ENCODE measurements around the gene HELB. TPM values are rescaled to one million over a fixed set of nuclear protein-coding genes. Genes with fewer than 3 reads are reported as not detected.

HELB gene
- total RNA-seq, 1 donor from 2014 or later, result 4.1 TPM

- no peaks in the 10 kb centered on the region for H3K27me3 Mint-ChIP-seq (ENCODE audit: low read depth, unreplicated experiment)
- Histone ChIP-seq H4K20me1 (ENCODE audit: insufficient read depth, low read length) (no peaks in the 10 kb centered on the region), H2AFZ (ENCODE audit: low read depth, low read length) (no peak overlapping the region), H3K9me3 (ENCODE audit: insufficient read depth, low read depth, low read length) (no peaks in the 10 kb centered on the region), H3K27ac (ENCODE audit: low read depth, low read length) (no peak overlapping the region), H3K27me3 (ENCODE audit: insufficient read depth, low read length) (no peaks in the 10 kb centered on the region), H3K4me2 (ENCODE audit: low read length) (no peak overlapping the region), H3K4me3 (ENCODE audit: insufficient read depth, low read depth, low read length) (no peak overlapping the region), H3K9ac (ENCODE audit: low read length) (no peak overlapping the region), H3K36me3 (ENCODE audit: insufficient read depth, low read length) (no peaks in the 10 kb centered on the region), H3K4me1 (ENCODE audit: insufficient read depth, low read length) (no peaks in the 10 kb centered on the region), H3K79me2 (ENCODE audit: insufficient read depth, low read length) (no peaks in the 10 kb centered on the region)
- H3K36me3 Mint-ChIP-seq (ENCODE audit: low read depth, unreplicated experiment), result peaks cover 5% of the 10 kb centered on the region
- no peaks in the 10 kb centered on the region for H3K4me1 Mint-ChIP-seq (ENCODE audit: low read depth, unreplicated experiment)
- TF ChIP-seq EZH2 (IDR thresholded peaks at IDR 0.05; ENCODE audit: insufficient read depth, low read length), result no peak
- TF ChIP-seq, protein P1, sequence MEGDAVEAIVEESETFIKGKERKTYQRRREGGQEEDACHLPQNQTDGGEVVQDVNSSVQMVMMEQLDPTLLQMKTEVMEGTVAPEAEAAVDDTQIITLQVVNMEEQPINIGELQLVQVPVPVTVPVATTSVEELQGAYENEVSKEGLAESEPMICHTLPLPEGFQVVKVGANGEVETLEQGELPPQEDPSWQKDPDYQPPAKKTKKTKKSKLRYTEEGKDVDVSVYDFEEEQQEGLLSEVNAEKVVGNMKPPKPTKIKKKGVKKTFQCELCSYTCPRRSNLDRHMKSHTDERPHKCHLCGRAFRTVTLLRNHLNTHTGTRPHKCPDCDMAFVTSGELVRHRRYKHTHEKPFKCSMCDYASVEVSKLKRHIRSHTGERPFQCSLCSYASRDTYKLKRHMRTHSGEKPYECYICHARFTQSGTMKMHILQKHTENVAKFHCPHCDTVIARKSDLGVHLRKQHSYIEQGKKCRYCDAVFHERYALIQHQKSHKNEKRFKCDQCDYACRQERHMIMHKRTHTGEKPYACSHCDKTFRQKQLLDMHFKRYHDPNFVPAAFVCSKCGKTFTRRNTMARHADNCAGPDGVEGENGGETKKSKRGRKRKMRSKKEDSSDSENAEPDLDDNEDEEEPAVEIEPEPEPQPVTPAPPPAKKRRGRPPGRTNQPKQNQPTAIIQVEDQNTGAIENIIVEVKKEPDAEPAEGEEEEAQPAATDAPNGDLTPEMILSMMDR (IDR thresholded peaks at IDR 0.05; ENCODE audit: insufficient read depth, low read depth, low read length), result no peak
- no peak for FAIRE-seq
- H3K9me3 Mint-ChIP-seq (ENCODE audit: unreplicated experiment), result no peaks in the 10 kb centered on the region
- H3K4me3 Mint-ChIP-seq (ENCODE audit: unreplicated experiment), result no peak overlapping the region
- no peak for DNase-seq (ENCODE audit: low read depth)
- H3K27ac Mint-ChIP-seq (ENCODE audit: unreplicated experiment), result no peak overlapping the region
Measured at GRCh38 chr12:66314278-66314677, 12.0 kb downstream of the HELB start.

GRCh38 chr12:66319266-66319954 is 17.1 kb downstream of the HELB start:
- Histone ChIP-seq H3K36me3 (ENCODE audit: insufficient read depth, low read length) (no peaks in the 10 kb centered on the region), H3K27ac (ENCODE audit: low read depth, low read length) (no peak overlapping the region), H3K9me3 (ENCODE audit: insufficient read depth, low read depth, low read length) (no peaks in the 10 kb centered on the region), H3K9ac (ENCODE audit: low read length) (no peak overlapping the region), H3K4me3 (ENCODE audit: insufficient read depth, low read depth, low read length) (no peak overlapping the region), H3K27me3 (ENCODE audit: insufficient read depth, low read length) (no peaks in the 10 kb centered on the region), H3K4me1 (ENCODE audit: insufficient read depth, low read length) (no peaks in the 10 kb centered on the region), H4K20me1 (ENCODE audit: insufficient read depth, low read length) (no peaks in the 10 kb centered on the region), H3K79me2 (ENCODE audit: insufficient read depth, low read length) (no peaks in the 10 kb centered on the region), H3K4me2 (ENCODE audit: low read length) (no peak overlapping the region), H2AFZ (ENCODE audit: low read depth, low read length) (no peak overlapping the region)
- H3K27me3 Mint-ChIP-seq (ENCODE audit: low read depth, unreplicated experiment), result no peaks in the 10 kb centered on the region
- H3K4me3 Mint-ChIP-seq (ENCODE audit: unreplicated experiment), result no peak overlapping the region
- H3K36me3 Mint-ChIP-seq (ENCODE audit: low read depth, unreplicated experiment), result no peaks in the 10 kb centered on the region
- H3K4me1 Mint-ChIP-seq (ENCODE audit: low read depth, unreplicated experiment), result no peaks in the 10 kb centered on the region
- H3K9me3 Mint-ChIP-seq (ENCODE audit: unreplicated experiment), result no peaks in the 10 kb centered on the region
- FAIRE-seq (no peak), DNase-seq (ENCODE audit: low read depth) (no peak)
- H3K27ac Mint-ChIP-seq (ENCODE audit: unreplicated experiment), result no peak overlapping the region
- TF ChIP-seq EZH2 (IDR thresholded peaks at IDR 0.05; ENCODE audit: insufficient read depth, low read length), result no peak
- TF ChIP-seq, protein P1 (IDR thresholded peaks at IDR 0.05; ENCODE audit: insufficient read depth, low read depth, low read length), result no peak

GRCh38 chr12:66320996-66321395 is 18.7 kb downstream of the HELB start:
- no peak overlapping the region for H3K9ac ChIP-seq (ENCODE audit: low read length)
- no peaks in the 10 kb centered on the region for H3K9me3 Mint-ChIP-seq (ENCODE audit: unreplicated experiment)
- DNase-seq (ENCODE audit: low read depth), result no peak
- TF ChIP-seq, protein P1 (IDR thresholded peaks at IDR 0.05; ENCODE audit: insufficient read depth, low read depth, low read length), result no peak
- no peak for TF ChIP-seq EZH2 (IDR thresholded peaks at IDR 0.05; ENCODE audit: insufficient read depth, low read length)
- H4K20me1 ChIP-seq (ENCODE audit: insufficient read depth, low read length), result no peaks in the 10 kb centered on the region
- no peaks in the 10 kb centered on the region for H3K27me3 Mint-ChIP-seq (ENCODE audit: low read depth, unreplicated experiment)
- no peak overlapping the region for H3K4me3 ChIP-seq (ENCODE audit: insufficient read depth, low read depth, low read length)
- H3K4me2 ChIP-seq (ENCODE audit: low read length), result no peak overlapping the region
- no peaks in the 10 kb centered on the region for H3K36me3 Mint-ChIP-seq (ENCODE audit: low read depth, unreplicated experiment)
- H3K4me3 Mint-ChIP-seq (ENCODE audit: unreplicated experiment), result no peak overlapping the region
- H3K9me3 ChIP-seq (ENCODE audit: insufficient read depth, low read depth, low read length), result no peaks in the 10 kb centered on the region
- no peak overlapping the region for H2AFZ ChIP-seq (ENCODE audit: low read depth, low read length)
- H3K4me1 ChIP-seq (ENCODE audit: insufficient read depth, low read length), result no peaks in the 10 kb centered on the region
- H3K36me3 ChIP-seq (ENCODE audit: insufficient read depth, low read length), result no peaks in the 10 kb centered on the region
- FAIRE-seq, result no peak
- H3K79me2 ChIP-seq (ENCODE audit: insufficient read depth, low read length), result no peaks in the 10 kb centered on the region
- H3K4me1 Mint-ChIP-seq (ENCODE audit: low read depth, unreplicated experiment), result no peaks in the 10 kb centered on the region
- no peak overlapping the region for H3K27ac Mint-ChIP-seq (ENCODE audit: unreplicated experiment)
- H3K27ac ChIP-seq (ENCODE audit: low read depth, low read length), result no peak overlapping the region
- no peaks in the 10 kb centered on the region for H3K27me3 ChIP-seq (ENCODE audit: insufficient read depth, low read length)
